ENCODE data around the gene GNAT2. TPM values are rescaled to one million over a fixed set of nuclear protein-coding genes. Genes with fewer than 3 reads are reported as not detected.

The GNAT2 gene
- total RNA-seq, 2 donors from 2014 or later, result not detected

- ATAC-seq (ENCODE audit: insufficient number of reproducible peaks, low FRiP score, low read depth) (no peak), DNase-seq (ENCODE audit: low spot score) (no peak)
- Histone ChIP-seq H3K4me3 (no peak overlapping the region), H3K27me3 (replicated peaks; ENCODE audit: insufficient read depth) (no peaks in the 10 kb centered on the region), H3K36me3 (no peaks in the 10 kb centered on the region), H3K27ac (no peak overlapping the region), H3K9me3 (no peaks in the 10 kb centered on the region), H3K4me1 (ENCODE audit: control insufficient read depth in 1 of 2, low read depth in 2 of 2) (peaks cover 31 to 65% of the 10 kb centered on the region in 2 donors)
- TF ChIP-seq CTCF (IDR thresholded peaks at IDR 0.05), result no peak
Observed at GRCh38 chr1:109566982-109567381, 52.4 kb downstream of the GNAT2 start.

DNA sequence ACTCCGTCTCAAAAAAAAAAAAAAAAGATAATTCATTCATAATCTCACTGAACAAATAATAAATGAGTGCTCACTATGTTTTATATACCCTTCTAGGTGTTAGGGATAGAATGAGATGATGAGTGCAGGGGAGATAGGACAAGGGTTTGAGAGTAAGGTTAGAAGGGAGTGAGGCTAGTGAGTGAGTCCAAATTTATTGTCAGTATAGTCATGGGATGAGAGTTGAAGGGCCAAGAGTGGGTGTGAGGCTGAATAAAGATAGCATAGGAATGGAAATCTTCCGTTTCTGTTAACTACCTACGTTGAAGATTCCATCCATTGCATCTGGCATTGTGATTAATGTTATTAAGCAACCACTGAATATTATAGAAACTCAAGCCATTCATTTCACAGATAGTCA lies 54.2 kb downstream of the GNAT2 start:
- Histone ChIP-seq H3K27me3 (replicated peaks; ENCODE audit: insufficient read depth) (no peaks in the 10 kb centered on the region), H3K4me3 (no peak overlapping the region), H3K27ac (no peak overlapping the region), H3K4me1 (ENCODE audit: control insufficient read depth in 1 of 2, low read depth in 2 of 2) (peaks cover 25 to 65% of the 10 kb centered on the region in 2 donors), H3K36me3 (no peaks in the 10 kb centered on the region), H3K9me3 (no peaks in the 10 kb centered on the region)
- DNase-seq (ENCODE audit: low spot score) (no peak), ATAC-seq (ENCODE audit: insufficient number of reproducible peaks, low FRiP score, low read depth) (no peak)
- TF ChIP-seq CTCF (IDR thresholded peaks at IDR 0.05), result no peak

GRCh38 chr1:109564194-109564878 lies 55.1 kb downstream of the GNAT2 start:
- H3K36me3 ChIP-seq, result no peaks in the 10 kb centered on the region
- no peaks in the 10 kb centered on the region for H3K9me3 ChIP-seq
- DNase-seq (ENCODE audit: low spot score) (no peak), ATAC-seq (ENCODE audit: insufficient number of reproducible peaks, low FRiP score, low read depth) (no peak)
- H3K27me3 ChIP-seq (replicated peaks; ENCODE audit: insufficient read depth), result no peaks in the 10 kb centered on the region
- H3K4me1 ChIP-seq (ENCODE audit: control insufficient read depth in 1 of 2, low read depth in 2 of 2), result peaks cover 20 to 63% of the 10 kb centered on the region in 2 donors
- no peak overlapping the region for H3K4me3 ChIP-seq
- TF ChIP-seq CTCF (IDR thresholded peaks at IDR 0.05), result no peak
- no peak overlapping the region for H3K27ac ChIP-seq

DNA sequence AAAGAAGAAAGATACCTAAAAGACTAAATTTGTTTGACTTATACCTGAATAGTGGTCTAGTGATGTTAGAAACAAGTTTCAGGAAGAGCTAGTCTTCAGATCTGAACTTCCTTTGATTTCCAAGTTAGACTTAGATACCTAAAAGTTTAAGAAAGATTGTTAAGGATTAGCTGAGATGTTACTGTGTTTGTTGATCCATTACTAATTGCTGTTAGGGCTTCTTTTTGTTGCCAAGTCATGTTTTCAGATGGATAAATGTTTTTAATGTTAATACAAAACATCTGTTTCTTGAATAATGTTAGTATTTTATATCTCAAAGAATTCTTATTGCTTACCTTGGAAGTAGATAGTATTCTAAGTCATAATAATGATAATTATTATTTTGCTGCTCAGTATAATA lies 59.4 kb downstream of the GNAT2 start:
- ATAC-seq (ENCODE audit: insufficient number of reproducible peaks, low FRiP score, low read depth) (no peak), DNase-seq (ENCODE audit: low spot score) (no peak)
- Histone ChIP-seq H3K27me3 (replicated peaks; ENCODE audit: insufficient read depth) (no peaks in the 10 kb centered on the region), H3K27ac (no peak overlapping the region), H3K9me3 (no peaks in the 10 kb centered on the region), H3K4me3 (no peak overlapping the region), H3K4me1 (ENCODE audit: control insufficient read depth in 1 of 2, low read depth in 2 of 2) (peaks cover 13 to 59% of the 10 kb centered on the region in 2 donors), H3K36me3 (no peaks in the 10 kb centered on the region)
- no peak for TF ChIP-seq CTCF (IDR thresholded peaks at IDR 0.05)

DNA sequence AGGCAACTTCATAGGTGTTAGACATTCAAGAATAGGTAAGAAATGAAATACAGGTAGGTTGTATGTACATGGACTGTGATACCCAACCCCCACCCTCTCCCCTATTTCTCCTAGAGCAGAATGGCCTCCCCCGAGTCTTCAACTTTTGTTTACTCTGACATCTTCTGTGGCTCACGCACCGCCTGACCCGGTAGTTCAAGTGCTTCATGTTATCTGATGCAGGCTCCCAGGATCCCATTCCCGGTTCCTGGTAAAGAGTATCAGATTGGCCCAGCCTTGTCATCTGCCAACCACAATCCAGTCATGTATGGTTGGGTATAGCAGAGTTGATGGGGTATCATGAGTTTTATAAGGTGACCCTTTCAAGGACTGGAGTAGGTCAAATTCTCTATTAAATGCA lies 61.9 kb downstream of the GNAT2 start:
- no peak overlapping the region for H3K27ac ChIP-seq
- no peak for ATAC-seq (ENCODE audit: insufficient number of reproducible peaks, low FRiP score, low read depth)
- H3K9me3 ChIP-seq, result no peaks in the 10 kb centered on the region
- H3K4me3 ChIP-seq, result no peak overlapping the region
- DNase-seq (ENCODE audit: low spot score), result no peak
- TF ChIP-seq CTCF (IDR thresholded peaks at IDR 0.05), result no peak
- no peaks in the 10 kb centered on the region for H3K36me3 ChIP-seq
- peaks cover 11 to 44% of the 10 kb centered on the region in 2 donors for H3K4me1 ChIP-seq (ENCODE audit: control insufficient read depth in 1 of 2, low read depth in 2 of 2)
- no peaks in the 10 kb centered on the region for H3K27me3 ChIP-seq (replicated peaks; ENCODE audit: insufficient read depth)
